GM23248 (cell line): ENCODE data around the gene MAG. TPM values are rescaled to one million over a fixed set of nuclear protein-coding genes. Genes with fewer than 3 reads are reported as not detected.

Experiments used
- DNase-seq: peaks from one replicate; pipeline ENCODE4 v3.0.0-alpha.2; 2015
- H2AFZ ChIP-seq: fragments of 200-600 bp; sonication (generic); 2 replicates; pipeline ENCODE4 v1.6.1; 2016; ENCODE audit warnings: antibody characterized with exemption
- H3F3A ChIP-seq: fragments of 200-600 bp; sonication (generic); 2 replicates; pipeline ENCODE4 v1.6.1; 2016; ENCODE audit warnings: mild to moderate bottlenecking, antibody characterized with exemption, mixed run types; ENCODE audit not compliant: insufficient read depth
- H3K27ac ChIP-seq: fragments of 200-600 bp; sonication (generic); 2 replicates; pipeline ENCODE4 v1.5.1; 2016; ENCODE audit warnings: mild to moderate bottlenecking
- H3K27me3 ChIP-seq: fragments of 200-600 bp; sonication (generic); replicated peaks from 2 replicates; pipeline ENCODE4 v1.6.1; 2016; ENCODE audit warnings: mild to moderate bottlenecking; ENCODE audit not compliant: insufficient read depth
- H3K36me3 ChIP-seq: fragments of 200-600 bp; sonication (generic); 2 replicates; pipeline ENCODE4 v1.6.1; 2016; ENCODE audit warnings: low read depth, mild to moderate bottlenecking
- H3K4me1 ChIP-seq: fragments of 200-600 bp; sonication (generic); 2 replicates; pipeline ENCODE4 v1.6.1; 2016; ENCODE audit warnings: mild to moderate bottlenecking; ENCODE audit not compliant: insufficient read depth
- H3K4me2 ChIP-seq: fragments of 200-600 bp; sonication (generic); one replicate; pipeline ENCODE4 v1.6.1; 2016; ENCODE audit warnings: mild to moderate bottlenecking; ENCODE audit not compliant: unreplicated experiment
- H3K4me3 ChIP-seq: fragments of 200-600 bp; sonication (generic); 2 replicates; pipeline ENCODE4 v1.5.1; 2016; ENCODE audit warnings: mild to moderate bottlenecking
- H3K79me2 ChIP-seq: fragments of 200-600 bp; sonication (generic); 2 replicates; pipeline ENCODE4 v1.6.1; 2016; ENCODE audit warnings: mild to moderate bottlenecking; ENCODE audit not compliant: insufficient read depth
- H3K9ac ChIP-seq: fragments of 200-600 bp; sonication (generic); 2 replicates; pipeline ENCODE4 v1.6.1; 2016; ENCODE audit warnings: mild to moderate bottlenecking
- H3K9me2 ChIP-seq: fragments of 200-600 bp; sonication (generic); 2 replicates; pipeline ENCODE4 v1.6.1; 2016; ENCODE audit warnings: mixed run types, mild to moderate bottlenecking, moderate library complexity; ENCODE audit not compliant: insufficient read depth
- H3K9me3 ChIP-seq: fragments of 200-600 bp; sonication (generic); one replicate; pipeline ENCODE4 v1.6.1; 2017; ENCODE audit warnings: low read depth
- H4K20me1 ChIP-seq: fragments of 200-600 bp; sonication (generic); 2 replicates; pipeline ENCODE4 v1.6.0; 2016; ENCODE audit not compliant: insufficient read depth
- EZH2 ChIP-seq: fragments of 200-600 bp; sonication (generic); IDR thresholded peaks from 2 replicates; pipeline ENCODE4 v1.6.1; 2018; ENCODE audit warnings: antibody characterized with exemption, mild to moderate bottlenecking; ENCODE audit not compliant: insufficient read depth, poor library complexity, severe bottlenecking
- EZH2phosphoT487 ChIP-seq: fragments of 200-600 bp; sonication (generic); IDR thresholded peaks from 2 replicates; pipeline ENCODE4 v1.6.1; 2018; ENCODE audit warnings: antibody characterized with exemption, moderate library complexity, mild to moderate bottlenecking, low read depth; ENCODE audit not compliant: insufficient read depth
- WGBS, 2 experiments: methylation state at CpG; one replicate each; pipeline ENCODE4 v1.1.6; 2015 to 2017; ENCODE audit warnings: low lambda C conversion rate in 2 of 2, low coverage in 1 of 2; ENCODE audit errors: missing lambda C conversion rate in 2 of 2; 5-methylcytosine and 5-hydroxymethylcytosine counted together
- in situ Hi-C: fragments of 300-500 bp; cut with MboI; formaldehyde crosslinking; loops from 2 replicates; pipeline ENCODE4 v1.15.0; 2020
- polyA plus RNA-seq: library from polyadenylated mRNA; unstranded; fragments of >200 nt; fragmentation: Nextera tagmentation; extraction: Ambion mirVana; gene quantifications from 2 replicates; pipeline ENCODE4 v1.2.1, GENCODE V29; 2016
- total RNA-seq: library from RNA; depleted of rRNA; stranded (reverse); fragments of >200 nt; shearing (Covaris generic); gene quantifications from 2 replicates; pipeline ENCODE4 v1.2.3, GENCODE V29; 2014

MAG gene
- total and polyA plus RNA-seq, 2 experiments from 2014 or later = not detected

DNA sequence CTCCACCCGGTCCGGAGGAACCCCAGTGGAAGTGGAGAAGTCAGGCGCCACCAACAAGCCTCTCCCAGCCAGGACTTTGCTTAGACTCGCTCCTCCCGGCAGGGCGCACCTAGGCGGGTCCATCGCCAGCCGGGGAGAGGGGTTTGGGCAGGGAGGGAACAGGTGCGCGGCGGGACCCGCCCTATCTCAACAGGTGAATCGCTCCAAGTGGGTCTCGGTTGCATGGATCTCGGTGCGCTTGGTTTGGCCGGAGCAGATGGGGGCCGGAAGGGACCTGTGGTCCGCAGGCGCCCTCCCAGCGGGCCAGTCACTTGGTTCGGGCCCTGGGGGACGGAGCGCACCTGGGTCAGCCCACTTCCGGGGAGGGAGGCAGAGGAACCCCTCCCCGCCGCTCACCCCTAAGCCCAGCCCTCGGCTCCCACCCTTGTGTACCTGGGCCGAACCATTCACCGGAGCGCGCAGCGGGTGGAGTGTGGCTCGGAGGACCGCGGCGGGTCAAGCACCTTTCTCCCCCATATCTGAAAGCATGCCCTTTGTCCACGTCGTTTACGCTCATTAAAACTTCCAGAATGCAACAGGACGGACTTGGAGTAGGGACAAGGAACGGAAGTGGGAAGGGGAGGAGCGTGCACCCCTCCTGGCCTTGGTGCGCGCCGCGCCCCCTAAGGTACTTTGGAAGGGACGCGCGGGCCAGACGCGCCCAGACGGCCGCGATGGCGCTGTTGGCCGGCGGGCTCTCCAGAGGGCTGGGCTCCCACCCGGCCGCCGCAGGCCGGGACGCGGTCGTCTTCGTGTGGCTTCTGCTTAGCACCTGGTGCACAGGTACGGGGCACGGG is 43.4 kb upstream of the MAG start, which contains the start of gene LSR:
Gene LSR, plus strand, starts transcription at position 693 of the 836 bp plus-strand sequence. Its CDS starts 21 bp downstream, at position 714.
- no peak within 1 kb of the TSS for H3K9ac ChIP-seq
- no peak within 1 kb of the TSS for H2AFZ ChIP-seq
- no peaks in the 10 kb centered on the region for H3K9me2 ChIP-seq
- H3K27me3 ChIP-seq = peaks cover 44% of the 10 kb centered on the region
- H3F3A ChIP-seq = no peaks in the 10 kb centered on the region
- H3K79me2 ChIP-seq = no peaks in the 10 kb centered on the region
- H4K20me1 ChIP-seq = no peaks in the 10 kb centered on the region
- no peaks in the 10 kb centered on the region for H3K4me1 ChIP-seq
- TF ChIP-seq EZH2phosphoT487 (no peak), EZH2 (no peak)
- H3K4me3 ChIP-seq = no peak within 1 kb of the TSS
- H3K9me3 ChIP-seq = no peaks in the 10 kb centered on the region
- no peaks in the 10 kb centered on the region for H3K36me3 ChIP-seq
- H3K27ac ChIP-seq = no peak within 1 kb of the TSS
- in situ Hi-C loops = no loop called here
- H3K4me2 ChIP-seq = no peak within 1 kb of the TSS
- DNase-seq = no peak
- WGBS, 2 experiments = 3 to 4% methylated on average over 63 to 68 of the region's 69 CpGs

DNA sequence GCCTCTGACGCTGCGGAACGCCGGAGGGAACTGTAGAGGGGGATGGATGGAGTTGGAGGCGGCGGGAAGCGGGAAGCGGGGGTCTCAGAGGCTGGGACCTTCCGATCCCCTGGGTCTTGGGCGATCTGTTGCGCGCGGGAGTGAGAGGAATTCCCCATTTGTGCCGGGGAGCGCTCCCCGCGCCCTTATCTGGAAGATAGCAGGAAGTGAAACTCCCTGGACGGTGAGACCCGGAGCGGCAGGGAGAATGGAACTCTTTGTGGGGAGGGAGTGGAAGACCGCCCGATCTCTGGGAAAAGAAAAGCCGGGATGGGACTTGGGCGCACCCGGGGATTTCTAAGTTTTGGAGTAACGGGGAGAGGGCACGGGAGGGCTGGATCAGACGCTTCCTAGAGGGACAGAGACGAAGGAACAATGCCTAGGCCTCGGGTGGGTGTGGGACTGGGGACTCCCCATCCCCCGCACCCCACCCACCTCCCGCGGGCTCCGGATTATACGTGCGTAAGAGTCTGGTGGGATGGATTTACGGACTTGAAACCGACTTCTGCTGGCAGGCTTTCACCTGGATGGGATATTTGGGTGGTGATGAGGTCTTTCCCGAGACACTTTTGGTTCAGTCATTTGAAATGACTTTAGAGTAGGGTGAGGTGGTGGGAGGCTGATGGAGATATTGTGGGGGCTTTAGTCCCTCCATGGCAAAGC is 42.7 kb upstream of the MAG start:
- Histone ChIP-seq H3K4me2 (no peak overlapping the region), H2AFZ (no peak overlapping the region)
- in situ Hi-C loops = no loop called here

DNA sequence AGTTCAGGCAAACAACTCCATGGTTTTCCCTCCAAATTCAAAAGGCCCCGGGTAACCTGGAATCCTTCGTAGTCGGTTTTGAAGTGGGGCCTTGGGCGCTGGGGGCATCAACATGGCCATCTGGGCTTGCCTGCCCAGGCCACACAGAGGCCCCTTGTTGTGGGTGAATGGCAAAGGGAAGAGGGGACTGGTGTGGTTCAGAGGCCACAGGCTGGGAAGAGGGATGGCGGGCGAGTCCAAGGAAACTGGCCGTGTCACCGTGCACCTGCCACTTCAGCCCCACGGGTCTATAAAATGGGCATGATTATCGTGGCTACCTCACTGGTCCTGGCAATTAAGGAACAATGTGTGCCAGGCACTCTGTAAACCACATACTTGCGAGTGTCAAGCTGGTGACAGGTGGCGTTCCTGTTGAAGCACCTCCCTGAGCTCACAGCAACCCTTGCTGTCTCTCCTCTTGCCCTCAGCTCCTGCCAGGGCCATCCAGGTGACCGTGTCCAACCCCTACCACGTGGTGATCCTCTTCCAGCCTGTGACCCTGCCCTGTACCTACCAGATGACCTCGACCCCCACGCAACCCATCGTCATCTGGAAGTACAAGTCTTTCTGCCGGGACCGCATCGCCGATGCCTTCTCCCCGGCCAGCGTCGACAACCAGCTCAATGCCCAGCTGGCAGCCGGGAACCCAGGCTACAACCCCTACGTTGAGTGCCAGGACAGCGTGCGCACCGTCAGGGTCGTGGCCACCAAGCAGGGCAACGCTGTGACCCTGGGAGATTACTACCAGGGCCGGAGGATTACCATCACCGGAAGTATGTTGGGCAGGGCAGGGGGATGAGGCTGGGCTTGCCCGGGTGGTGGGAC is 41.9 kb upstream of the MAG start:
- H3K27ac ChIP-seq = no peak overlapping the region
- H3K79me2 ChIP-seq = no peaks in the 10 kb centered on the region
- H3K27me3 ChIP-seq = peaks cover 44% of the 10 kb centered on the region
- in situ Hi-C loops = no loop called here
- H3F3A ChIP-seq = no peaks in the 10 kb centered on the region
- no peak for DNase-seq
- H3K9me3 ChIP-seq = no peaks in the 10 kb centered on the region
- H2AFZ ChIP-seq = no peak overlapping the region
- WGBS, 2 experiments = 64 to 71% methylated on average over 26 to 34 of the region's 34 CpGs
- no peaks in the 10 kb centered on the region for H3K36me3 ChIP-seq
- no peak overlapping the region for H3K4me2 ChIP-seq
- H3K9me2 ChIP-seq = no peaks in the 10 kb centered on the region
- H4K20me1 ChIP-seq = no peaks in the 10 kb centered on the region
- TF ChIP-seq EZH2phosphoT487 (no peak), EZH2 (no peak)
- no peaks in the 10 kb centered on the region for H3K4me1 ChIP-seq
- H3K4me3 ChIP-seq = no peak overlapping the region
- no peak overlapping the region for H3K9ac ChIP-seq

More for the DNA sequence above, 42.7 kb upstream of the MAG start:
- no peaks in the 10 kb centered on the region for H3K79me2 ChIP-seq
- 5% methylated on average over 34 to 39 of the region's 39 CpGs for WGBS, 2 experiments
- H3K9me2 ChIP-seq = no peaks in the 10 kb centered on the region
- H3K9me3 ChIP-seq = no peaks in the 10 kb centered on the region
- no peak for DNase-seq
- peaks cover 44% of the 10 kb centered on the region for H3K27me3 ChIP-seq
- H3K4me1 ChIP-seq = no peaks in the 10 kb centered on the region
- TF ChIP-seq EZH2phosphoT487 (no peak), EZH2 (no peak)
- H3K4me3 ChIP-seq = no peak overlapping the region
- no peaks in the 10 kb centered on the region for H3K36me3 ChIP-seq
- no peaks in the 10 kb centered on the region for H4K20me1 ChIP-seq
- no peak overlapping the region for H3K27ac ChIP-seq
- no peaks in the 10 kb centered on the region for H3F3A ChIP-seq
- H3K9ac ChIP-seq = no peak overlapping the region

DNA sequence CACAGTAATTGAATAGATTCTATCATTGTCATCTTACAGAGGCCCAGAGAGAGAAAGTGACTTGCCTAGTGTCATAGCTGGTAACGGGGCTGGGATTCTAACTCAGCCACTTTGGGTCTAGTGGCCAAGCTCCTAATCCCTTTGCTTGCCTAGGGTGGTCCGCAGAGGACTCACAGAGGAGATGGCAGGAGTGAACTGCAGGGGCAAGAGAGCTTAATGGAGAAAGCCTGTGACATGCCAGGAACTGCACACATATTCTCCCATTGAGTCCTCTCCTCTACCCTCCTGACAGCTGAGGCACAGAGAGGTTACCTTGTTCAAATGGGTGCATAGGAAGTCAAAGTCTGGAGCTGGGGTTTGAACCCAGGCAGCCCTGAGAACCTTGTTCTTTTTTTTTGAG is 40.5 kb upstream of the MAG start:
- no peaks in the 10 kb centered on the region for H3K79me2 ChIP-seq
- H3K9me3 ChIP-seq = no peaks in the 10 kb centered on the region
- no peak overlapping the region for H3K9ac ChIP-seq
- no peaks in the 10 kb centered on the region for H3K4me1 ChIP-seq
- no peak overlapping the region for H3K4me3 ChIP-seq
- H3K9me2 ChIP-seq = no peaks in the 10 kb centered on the region
- no peaks in the 10 kb centered on the region for H3K36me3 ChIP-seq
- in situ Hi-C loops = no loop called here
- H3K27me3 ChIP-seq = peaks cover 35% of the 10 kb centered on the region
- TF ChIP-seq EZH2phosphoT487 (no peak), EZH2 (no peak)
- no peak for DNase-seq
- no peak overlapping the region for H2AFZ ChIP-seq
- H3F3A ChIP-seq = no peaks in the 10 kb centered on the region
- H3K27ac ChIP-seq = no peak overlapping the region
- H4K20me1 ChIP-seq = no peaks in the 10 kb centered on the region
- H3K4me2 ChIP-seq = no peak overlapping the region
- 27% methylated on average over 2 of the region's 2 CpGs for WGBS, 2 experiments
